HG02885 (cell line): ENCODE measurements around the gene JPH4.

Experiments
- ATAC-seq: cut with Tn5 transposase; IDR thresholded peaks from one replicate; pipeline ENCODE4 v1.9.1; 2021; ENCODE audit warnings: mild to moderate bottlenecking; ENCODE audit not compliant: unreplicated experiment, poor library complexity

Gene JPH4

GRCh38 chr14:23578560-23579310 is at the start of gene JPH4:
Gene JPH4 (minus strand): TSS chr14:23578790. CDS start chr14:23577453, 1,337 bp downstream.
- ATAC-seq, result no peak

- no peak for ATAC-seq
Measured at GRCh38 chr14:23627961-23628360, 49.4 kb upstream of the JPH4 start.

GRCh38 chr14:23626946-23627345 is 48.4 kb upstream of the JPH4 start:
- ATAC-seq, result no peak

- ATAC-seq, result no peak
Measured at GRCh38 chr14:23624830-23625404, 46.3 kb upstream of the JPH4 start.

- no peak for ATAC-seq
Measured at GRCh38 chr14:23623962-23624361, 45.4 kb upstream of the JPH4 start.

GRCh38 chr14:23622990-23623389 is 44.4 kb upstream of the JPH4 start:
- no peak for ATAC-seq

GRCh38 chr14:23621932-23622730 is 43.5 kb upstream of the JPH4 start:
- no peak for ATAC-seq

- no peak for ATAC-seq
Measured at GRCh38 chr14:23621204-23621931, 42.8 kb upstream of the JPH4 start.

GRCh38 chr14:23620177-23620702 is 41.6 kb upstream of the JPH4 start:
- ATAC-seq, result no peak

- ATAC-seq, result no peak
Measured at GRCh38 chr14:23618415-23618988, 39.9 kb upstream of the JPH4 start.

GRCh38 chr14:23617539-23617938 is 38.9 kb upstream of the JPH4 start:
- no peak for ATAC-seq

- no peak for ATAC-seq
Measured at GRCh38 chr14:23615856-23616255, 37.3 kb upstream of the JPH4 start.

- ATAC-seq, result no peak
Measured at GRCh38 chr14:23614395-23614828, 35.8 kb upstream of the JPH4 start.

- ATAC-seq, result no peak
Measured at GRCh38 chr14:23613242-23614070, 34.9 kb upstream of the JPH4 start.

- ATAC-seq, result no peak
Measured at GRCh38 chr14:23612802-23613201, 34.2 kb upstream of the JPH4 start.

GRCh38 chr14:23612354-23612732 is 33.8 kb upstream of the JPH4 start:
- no peak for ATAC-seq

- no peak for ATAC-seq
Measured at GRCh38 chr14:23610815-23611289, 32.3 kb upstream of the JPH4 start.

- ATAC-seq, result no peak
Measured at GRCh38 chr14:23610090-23610814, 31.7 kb upstream of the JPH4 start.
